DND-41 (cell line): ENCODE data around the gene OR2F2.

ENCODE experiments used
- CTCF ChIP-seq: IDR thresholded peaks from 2 replicates; pipeline ENCODE4 v1.5.1; 2012; ENCODE audit warnings: borderline replicate concordance, low read length, moderate library complexity, mild to moderate bottlenecking; ENCODE audit not compliant: poor library complexity, severe bottlenecking; ENCODE audit errors: extremely low read depth
- EZH2 ChIP-seq: IDR thresholded peaks from 3 replicates; pipeline ENCODE4 v1.6.1; 2012; ENCODE audit warnings: borderline replicate concordance, low read depth, mild to moderate bottlenecking, moderate library complexity, low read length, inconsistent platforms; ENCODE audit not compliant: severe bottlenecking

DNA sequence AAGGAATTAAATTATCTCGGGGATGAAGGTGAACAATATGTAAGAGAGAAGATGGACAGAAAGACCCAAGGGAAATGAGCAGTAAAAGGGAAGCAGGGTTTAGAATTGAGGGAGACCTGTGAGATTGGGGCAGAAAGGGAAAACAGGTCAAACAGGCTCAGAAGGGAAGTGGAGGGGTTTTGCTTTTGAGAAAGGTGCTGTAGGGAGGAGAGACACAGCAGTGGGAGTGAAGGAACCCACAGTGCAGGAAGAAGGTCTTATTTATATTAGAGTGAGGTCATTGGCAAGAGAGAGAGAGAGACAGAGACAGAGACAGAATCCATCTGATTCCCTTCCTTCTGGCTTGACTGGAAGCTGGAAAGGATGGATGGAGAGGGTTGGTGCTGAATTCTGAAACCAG is 29.5 kb upstream of the OR2F2 start:
- TF ChIP-seq CTCF (no peak), EZH2 (no peak)
